NOMO-1 (cell line): ENCODE data around the gene TIGD1.

Experiments used
- DNase-seq, 2 experiments: peaks; one replicate each; lab custom pipeline; 2025; ENCODE audit not compliant: unreplicated experiment in 2 of 2; lab: John Stamatoyannopoulos, UW

Gene TIGD1

DNA sequence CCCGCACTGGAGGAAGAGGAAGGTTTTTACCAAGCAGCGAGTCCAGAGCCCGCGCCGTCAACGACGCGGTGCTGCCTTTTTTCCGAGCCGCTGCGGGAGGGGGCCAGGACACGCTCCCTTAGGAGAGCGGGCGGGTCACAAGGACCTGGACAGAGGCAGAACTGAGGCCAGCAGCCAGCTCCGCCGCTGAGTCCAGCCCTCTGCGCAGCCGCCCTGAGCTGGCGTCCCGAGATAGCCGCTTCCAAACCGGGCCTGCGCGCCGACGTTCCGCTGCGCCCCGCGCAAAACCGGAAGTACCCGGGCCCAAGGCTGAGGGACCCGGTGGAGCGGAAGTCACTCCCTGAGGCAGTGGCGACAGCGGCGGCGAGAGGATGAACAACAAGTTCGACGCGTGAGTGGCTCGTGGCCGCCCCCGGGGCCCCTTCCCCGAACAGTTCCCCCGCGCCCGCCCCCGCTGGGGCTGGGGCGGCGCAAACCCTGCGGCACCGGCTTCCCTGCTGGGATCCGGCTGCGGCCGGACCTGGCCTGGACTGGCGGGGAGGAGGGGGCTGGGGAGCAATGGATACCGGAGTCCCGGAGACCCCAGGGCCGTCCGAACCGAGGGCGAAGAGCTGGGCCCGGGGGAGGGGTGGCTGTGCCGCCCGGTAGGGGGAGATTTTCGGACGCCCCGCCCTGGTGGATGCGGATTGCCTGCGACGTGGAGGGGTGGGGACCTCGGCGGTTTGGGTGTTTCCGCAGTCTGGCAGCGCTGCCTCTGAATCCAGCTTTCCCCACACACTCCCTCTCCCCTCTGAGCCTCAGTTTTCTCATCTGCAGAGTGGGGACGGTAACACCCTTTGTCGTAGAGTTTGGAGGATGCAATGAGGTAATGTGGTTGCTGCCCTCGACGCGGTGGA, at the start of gene TIGD1, which contains the start of gene EIF4E2:
Gene TIGD1, minus strand, starts transcription at position 204 of the 896 bp plus-strand sequence. CDS start 675 bp downstream, outside the sequence.
Gene EIF4E2, plus strand, starts transcription at position 336 of the 896 bp plus-strand sequence. Its CDS starts 36 bp downstream, at position 372.
- DNase-seq: peak; percentile 83 to 91

DNA sequence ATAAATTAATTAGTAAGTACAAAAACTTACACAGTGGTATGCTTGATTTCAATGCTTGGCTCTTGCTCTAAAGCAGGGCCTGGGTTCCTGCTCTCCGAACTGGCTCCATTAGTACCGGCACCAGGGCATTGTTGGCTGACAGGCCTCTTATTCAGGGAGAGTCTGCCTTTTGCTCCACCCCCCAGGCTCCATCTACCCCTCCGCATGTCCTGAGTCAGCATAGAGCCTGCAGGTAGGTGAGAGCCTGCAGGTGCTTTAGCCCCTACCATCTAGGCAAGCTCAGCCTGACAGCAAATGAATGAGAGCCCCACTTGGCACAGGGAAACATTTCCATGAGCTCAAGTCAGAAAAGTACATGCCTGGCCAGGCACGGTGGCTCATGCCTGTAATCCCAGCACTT, 47.9 kb upstream of the TIGD1 start:
- no peak for DNase-seq

DNA sequence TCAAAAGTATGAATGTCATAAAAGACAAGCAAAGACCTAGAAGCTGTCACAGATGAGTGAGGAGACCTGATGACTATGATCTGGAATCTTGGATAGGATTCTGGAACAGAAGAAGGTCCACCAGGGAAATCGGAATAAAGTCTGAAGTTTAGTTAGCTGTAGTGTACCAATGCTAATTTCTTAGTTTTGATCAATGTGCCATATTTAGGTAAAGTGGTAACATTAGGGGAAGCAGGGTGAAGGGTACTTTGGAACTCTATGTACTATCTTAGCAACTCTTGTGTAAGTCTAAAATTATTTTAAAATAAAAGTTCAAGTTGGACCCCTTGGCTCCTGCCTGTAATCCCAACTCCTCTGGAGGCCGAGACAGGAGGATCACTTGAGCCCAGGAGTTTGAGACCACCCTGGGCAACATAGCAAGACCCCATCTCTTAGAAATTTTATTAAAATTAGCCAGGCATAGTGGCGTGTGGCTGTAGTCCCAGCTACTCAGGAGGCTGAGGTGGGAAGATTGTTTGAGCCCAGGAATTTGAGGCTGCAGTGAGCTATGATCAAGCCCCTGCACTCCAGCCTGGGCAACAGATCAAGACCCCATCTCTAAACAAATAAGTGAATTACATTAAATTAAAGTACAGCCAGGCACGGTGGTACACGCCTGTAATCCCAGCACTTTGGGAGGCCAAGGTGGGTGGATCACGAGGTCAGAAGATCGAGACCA, 47.2 kb upstream of the TIGD1 start:
- no peak for DNase-seq

DNA sequence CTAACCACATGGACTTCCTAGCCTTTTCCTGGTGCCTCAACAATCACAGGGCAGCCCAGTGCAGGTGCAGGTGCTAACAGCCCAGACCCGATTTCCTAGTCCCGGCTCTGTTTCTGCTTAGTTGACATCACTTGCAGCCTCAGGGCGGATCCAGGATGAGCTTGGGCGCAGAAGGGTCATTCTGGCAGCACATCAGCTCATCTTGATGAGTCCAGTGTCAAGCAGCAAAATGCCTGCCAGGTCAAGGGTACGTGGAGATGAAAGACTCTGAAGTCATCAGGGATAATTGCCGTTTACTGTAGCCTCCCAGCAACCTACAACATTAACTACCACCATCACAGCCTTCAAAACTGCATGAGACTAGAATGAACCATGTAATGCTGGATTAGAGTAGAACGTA, 43.6 kb upstream of the TIGD1 start:
- DNase-seq: no peak

DNA sequence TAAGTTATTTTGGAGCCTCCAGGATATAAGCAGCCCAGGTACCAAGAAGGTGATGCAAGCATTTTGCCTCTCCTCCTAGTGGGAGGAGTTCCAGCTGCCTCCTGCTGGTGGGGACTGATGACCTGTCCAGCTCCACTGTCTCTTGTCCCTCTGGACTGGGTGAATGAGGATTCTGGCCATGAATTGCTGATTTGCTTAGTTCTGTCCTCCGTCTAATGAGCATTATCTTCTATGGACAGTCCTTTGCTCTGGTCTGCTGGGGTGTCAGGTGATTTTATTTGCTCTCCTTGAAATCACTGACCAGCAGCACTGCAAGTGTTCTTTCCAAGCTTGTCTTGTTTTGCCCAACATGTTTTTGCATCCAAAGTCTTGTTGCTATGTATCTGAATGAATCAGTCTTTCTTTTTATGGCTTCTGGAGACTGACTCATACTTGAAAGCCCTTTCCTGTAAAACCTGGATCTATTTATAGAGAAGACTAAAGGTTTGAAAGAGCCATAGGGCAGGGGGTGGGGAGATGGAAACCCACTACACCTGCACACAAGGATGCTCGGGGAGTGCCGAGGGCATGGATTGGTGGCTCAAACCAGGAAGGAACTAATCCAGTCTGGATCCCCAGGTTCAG, 42.5 kb upstream of the TIGD1 start:
- DNase-seq: no peak

DNA sequence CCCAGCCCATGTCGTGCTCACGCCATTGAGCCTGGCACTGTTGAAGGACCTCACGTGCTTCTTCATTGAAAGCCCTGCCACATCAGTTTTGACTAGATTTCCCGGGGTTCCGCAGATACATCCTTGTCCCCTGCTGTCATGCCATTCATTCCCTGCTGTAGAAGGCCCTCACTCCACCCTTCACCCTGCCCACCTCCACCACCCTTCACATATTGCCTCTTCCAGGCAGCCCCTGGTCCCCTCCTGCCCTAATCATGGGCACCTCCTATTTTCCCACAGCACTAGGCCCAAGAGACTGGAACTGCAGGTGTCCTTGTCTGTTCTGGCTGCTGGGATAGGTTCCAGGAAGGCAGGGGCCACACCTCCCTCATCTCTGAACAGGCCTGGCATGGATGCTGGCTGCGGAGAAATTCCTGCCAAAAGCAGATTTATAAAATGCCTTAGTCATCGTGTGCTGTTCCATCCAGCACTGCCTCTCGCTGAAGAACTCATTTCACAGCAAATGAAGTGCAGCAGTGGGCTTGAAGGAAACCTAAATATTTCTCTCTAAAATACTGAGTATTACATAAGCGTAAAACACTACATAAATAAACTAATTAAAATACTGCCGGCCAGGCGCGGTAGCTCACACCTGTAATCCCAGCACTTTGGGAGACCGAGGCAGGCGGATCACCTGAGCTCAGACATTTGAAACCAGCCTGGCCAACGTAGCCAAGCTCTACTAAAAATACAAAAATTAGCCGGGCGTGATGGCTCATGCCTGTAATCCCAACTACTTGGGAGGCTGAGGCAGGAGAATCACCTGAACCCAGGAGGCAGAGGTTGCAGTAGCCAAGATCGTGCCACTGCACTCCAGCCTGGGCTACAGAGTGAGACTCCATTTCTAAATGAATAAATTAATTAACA, 38.6 kb upstream of the TIGD1 start:
- no peak for DNase-seq

DNA sequence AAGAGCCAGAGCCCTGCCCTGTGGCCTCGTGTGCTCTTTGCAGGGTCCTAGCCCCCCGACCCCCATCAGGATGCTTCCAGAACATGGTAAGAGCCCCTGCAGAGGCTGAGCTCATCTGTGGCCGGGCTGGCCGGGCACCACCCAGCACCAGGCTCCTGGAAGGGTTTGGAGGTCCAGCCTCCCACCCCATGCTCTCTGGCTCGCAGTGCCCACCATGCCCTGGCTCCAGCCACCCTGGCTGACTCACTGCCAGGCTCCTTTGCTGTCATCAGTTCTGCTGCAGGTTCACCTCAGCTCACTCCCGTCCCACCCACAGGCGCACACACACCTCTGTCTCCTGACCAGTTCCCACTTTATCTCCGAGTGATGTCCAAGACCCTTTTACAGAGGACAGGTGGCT, 37.7 kb upstream of the TIGD1 start:
- DNase-seq: no peak

DNA sequence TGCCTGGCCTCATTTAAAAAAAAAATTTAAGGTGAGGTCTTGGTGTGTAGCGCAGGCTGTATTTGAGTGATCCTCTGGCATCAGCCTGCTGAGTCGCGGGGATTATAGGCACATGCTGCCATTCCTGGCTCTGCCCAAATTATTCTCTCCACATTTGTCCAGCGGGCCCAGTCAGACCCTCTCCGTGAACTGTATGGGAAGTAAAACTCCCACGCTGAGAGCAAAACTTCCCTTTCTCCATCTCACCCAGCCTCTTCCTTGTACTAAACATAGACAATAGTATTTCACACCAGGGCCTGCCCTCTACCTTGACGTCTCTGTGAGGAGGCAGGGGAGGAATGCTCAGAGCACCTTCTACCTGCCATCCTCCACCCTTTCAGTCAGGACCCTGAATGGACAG, 37.2 kb upstream of the TIGD1 start:
- peak in 1 of 2 experiments; percentile 15 for DNase-seq

DNA sequence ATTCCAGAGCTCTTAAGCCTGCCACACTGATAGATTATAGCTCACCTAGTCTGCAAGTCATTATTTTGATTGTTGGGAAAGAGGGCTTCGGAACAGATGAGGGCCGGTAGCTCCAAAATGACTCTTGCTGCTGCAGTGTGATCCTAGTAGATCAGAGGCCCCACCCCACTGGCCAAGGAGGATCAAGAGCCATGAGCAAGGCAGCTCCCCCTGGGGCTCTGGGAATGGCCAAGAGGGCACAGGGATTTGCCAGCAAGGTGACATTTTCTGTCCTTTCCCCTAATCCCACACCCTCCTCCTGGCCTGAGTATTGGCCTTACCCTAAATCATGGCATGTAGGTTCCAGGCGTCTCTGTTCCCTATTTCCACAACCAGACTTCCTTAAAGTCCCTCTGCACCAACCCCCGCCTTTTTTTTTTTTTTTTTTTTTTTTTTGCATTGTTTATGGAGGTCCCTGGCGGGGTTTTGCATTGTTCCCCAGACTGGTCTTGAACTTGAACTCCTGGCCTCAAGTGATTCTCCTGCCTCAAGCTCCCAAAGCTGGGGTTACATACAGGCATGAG, 36.7 kb upstream of the TIGD1 start:
- no peak for DNase-seq

DNA sequence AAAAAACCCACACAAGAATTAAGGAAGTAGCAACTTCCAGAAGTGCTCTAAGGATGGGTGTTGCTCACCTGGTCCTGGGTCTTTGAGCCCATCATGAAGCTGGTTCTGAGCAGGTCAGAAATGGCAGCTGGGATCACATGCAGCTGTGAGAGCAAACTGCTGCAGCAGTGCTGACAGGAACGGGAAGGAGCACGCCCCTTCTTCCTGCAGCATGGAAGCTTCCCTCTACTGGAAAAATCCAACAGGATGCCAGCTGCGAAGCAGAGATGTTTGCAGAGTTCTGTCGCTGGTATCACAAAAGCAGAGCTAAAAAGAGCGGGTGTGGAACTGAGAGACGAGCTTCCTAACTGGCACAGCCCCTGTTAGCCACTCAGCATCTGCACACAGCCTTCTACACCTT, 33.9 kb upstream of the TIGD1 start:
- DNase-seq: no peak

DNA sequence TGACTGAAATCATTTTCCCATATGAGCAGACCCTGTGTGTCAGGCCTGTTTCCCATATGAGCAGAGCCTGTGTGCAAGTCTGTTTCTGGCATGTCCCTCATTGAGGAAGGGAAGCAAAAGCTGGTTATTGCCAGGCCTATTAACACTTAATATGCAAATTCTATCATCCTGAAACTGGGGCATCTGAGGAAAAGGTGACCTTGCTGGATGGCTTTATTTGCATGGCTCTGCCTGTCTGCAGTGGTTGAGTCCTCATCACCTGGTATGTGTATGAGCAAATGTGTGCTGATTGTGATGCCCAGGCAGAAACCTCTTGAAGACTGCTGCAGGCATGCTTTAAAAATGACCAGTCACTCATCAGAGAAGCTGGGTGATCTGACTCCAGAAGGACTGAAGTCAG, 31.4 kb upstream of the TIGD1 start:
- no peak for DNase-seq

DNA sequence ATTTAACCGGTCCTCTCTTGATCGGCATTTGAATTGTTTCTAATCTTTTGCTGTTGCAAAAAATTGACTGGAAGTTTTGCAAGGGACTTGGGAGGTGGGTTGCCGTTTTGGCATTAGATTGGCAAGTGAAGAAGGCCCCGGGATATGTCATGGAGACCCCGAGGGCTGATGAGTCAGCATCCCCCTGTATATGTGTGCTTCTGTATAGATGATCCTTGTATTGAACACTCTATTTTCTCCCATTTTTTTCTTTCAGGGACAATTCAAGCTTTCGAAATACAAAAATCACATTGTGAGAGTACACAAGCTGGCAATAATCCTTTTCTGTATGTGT, 30.3 kb upstream of the TIGD1 start:
- DNase-seq: no peak

DNA sequence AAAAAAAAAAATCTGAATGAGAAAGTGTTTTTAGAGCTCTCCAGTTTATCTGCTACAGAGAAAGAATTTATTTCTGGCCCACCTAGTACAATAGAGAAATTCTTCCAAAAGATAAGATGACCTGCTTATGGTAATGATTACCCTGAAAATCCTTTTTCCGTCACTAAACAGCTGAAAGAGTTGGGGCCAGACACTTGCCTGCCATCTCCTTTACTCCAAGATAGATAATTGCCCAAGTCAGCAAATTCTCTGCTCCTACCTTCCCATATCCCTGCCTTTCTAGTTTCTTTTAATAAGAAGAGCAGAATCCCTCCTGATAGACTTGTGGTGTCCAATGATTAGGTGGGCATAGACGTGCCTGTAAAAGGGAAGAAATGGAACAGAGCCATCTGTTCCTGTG, 28.3 kb upstream of the TIGD1 start:
- no peak for DNase-seq

DNA sequence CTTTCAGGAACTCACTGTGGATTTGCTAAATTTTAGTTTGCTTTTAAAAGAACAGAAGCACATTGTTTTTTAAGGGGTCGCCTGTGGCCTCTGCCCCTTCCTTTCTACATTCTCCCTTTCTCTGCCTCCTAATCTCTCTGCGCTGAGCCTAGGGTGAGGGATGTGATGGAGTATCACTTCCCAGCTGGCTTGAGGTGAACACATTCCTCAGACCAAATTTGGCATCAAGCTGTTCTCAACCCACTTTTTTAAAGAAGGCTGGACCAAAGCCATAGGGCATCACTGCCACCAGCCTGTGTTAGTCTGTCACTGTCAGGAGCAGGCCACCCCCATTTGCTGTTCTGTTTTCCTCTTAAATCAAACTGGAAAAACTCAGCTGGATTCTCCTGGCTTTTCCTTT, 27.5 kb upstream of the TIGD1 start:
- no peak for DNase-seq

DNA sequence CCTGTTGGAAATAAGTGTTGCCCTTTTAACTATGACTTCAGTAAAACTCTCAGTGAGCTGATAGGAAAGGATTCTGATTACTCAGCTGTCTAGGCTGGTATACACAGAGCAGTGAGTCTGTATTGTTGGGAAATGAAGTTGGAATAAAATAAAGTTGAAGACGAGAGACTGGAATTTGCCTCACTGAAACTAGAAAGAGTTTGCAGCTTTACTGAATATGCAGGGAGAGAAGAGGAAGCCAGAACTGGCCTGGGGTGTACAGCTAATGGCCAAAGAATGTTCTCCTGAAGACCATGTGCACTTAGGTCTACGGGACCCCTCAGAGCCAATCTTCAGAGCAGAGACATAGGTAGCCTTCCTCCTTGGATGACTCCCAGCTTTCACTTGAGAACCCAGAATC, 26.6 kb upstream of the TIGD1 start:
- DNase-seq: no peak

DNA sequence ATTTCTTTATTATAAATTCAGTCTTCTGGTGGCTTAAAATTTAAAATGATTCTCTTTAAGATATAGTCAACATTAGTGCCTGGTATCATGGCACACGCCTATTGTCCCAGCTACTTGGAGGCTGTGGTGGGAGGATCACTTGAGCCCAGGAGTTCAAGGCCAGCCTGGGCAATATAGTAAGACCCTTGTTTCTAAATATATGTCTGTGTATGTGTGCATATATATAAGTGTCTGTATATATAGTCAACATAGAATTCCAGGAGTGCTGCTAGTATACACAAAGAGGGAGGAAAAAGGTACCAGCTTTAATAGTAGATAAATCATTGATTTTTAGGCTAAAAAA, 25.0 kb upstream of the TIGD1 start:
- DNase-seq: no peak

DNA sequence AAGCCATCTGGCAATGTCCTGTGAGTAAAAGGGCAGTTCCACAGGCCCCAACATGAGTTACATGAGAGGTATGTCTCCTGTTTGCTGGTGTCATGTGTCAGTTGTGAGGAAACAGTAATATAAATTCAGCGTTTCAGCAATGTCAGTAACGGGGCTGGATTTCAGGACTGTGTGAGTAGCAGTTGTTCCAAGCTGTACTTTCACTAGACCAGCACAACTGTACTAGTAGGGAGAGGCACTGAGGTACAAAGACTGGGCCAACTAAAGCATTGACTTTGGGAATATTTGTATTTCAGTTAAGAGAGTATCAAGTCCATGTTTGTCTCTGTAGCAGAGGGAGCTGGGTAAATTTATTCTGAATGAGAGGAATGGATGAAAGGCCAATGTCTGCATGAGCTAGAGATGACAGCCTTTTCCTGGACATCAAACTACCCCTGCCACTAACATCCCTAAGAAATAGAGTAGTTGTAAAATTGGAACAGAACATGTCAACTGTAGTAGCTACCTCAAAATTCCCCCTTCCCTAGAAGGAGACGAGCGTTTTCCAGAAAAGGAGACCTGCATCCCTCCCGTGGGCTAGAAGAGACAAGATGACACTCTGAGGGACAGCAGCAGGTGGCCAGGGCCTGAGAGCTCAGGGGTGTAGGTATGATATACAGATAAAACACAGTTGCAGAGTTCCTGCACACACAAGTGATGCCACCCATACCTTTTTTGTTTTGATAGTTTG, 24.5 kb upstream of the TIGD1 start:
- no peak for DNase-seq

DNA sequence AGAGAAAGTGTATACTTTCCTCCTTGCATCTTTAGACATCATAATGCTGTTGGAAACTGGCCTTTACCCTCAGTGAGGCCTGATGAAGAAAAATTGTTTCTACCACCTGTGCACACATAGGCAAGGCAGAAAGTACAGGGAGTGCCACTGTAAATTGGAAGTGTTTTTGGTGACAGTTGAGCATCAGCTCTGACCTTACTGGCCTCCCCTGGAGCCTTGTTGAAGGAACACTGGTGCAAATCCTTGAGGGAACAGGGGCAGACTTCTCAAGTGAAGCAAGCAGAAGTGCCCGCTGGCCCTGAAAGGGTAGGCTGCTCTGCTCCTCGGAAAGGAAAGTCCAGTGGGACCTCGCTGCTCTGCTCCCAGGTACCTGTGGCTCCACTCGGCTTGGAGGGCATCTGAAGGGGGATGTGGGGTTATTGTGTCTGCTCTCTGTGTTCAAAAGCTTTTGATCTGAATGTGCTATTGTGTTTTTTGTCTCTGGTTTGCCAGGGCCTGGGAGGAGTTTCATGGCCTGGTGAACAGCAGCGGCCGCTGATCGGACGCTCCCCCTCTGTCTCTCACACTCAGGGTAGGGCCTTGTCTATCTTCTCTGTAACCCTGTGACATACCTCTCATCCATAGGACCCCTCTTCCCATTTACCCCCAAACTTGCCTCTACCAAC, 23.5 kb upstream of the TIGD1 start:
- no peak for DNase-seq

DNA sequence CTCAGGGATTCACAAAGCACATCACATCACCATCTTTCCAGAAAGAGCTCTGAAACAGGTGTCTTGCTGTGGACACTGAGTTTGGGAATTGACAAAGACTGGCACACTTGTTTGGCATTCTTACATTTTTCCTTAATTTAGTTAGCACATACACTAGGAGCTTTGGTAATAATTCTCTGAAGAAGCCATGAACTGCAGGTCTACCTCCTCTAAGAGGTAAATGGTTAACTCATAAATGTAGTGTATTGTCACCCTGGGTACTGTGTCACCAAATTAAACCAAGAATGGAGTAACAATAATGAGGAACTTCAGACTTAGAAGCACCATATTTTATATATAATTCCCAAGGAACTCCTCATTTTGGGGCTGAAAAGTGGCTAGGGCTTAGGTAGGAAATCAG, 22.7 kb upstream of the TIGD1 start:
- DNase-seq: no peak
